AG09309 (cell line): Measurements from ENCODE around the gene SAC3D1.
"Not testable (repeated sequence)": the region's sequence is repeated elsewhere in the genome, so short reads cannot be mapped to it uniquely, and the experiment has no call there.

Experiments
- DNase-seq: peaks from one replicate; pipeline ENCODE4 v3.0.0-alpha.2; 2010; ENCODE audit warnings: low read depth
- H3K4me3 ChIP-seq: 2 replicates; pipeline ENCODE4 v1.5.1; 2011; ENCODE audit warnings: mild to moderate bottlenecking, low read depth, low read length, moderate library complexity; ENCODE audit not compliant: control insufficient read depth
- CTCF ChIP-seq: IDR thresholded peaks from 2 replicates; pipeline ENCODE4 v1.5.1; 2011; ENCODE audit warnings: mild to moderate bottlenecking, low read depth, low read length, inconsistent platforms; ENCODE audit not compliant: insufficient read depth, control insufficient read depth; ENCODE audit errors: missing control alignments

SAC3D1 gene

GRCh38 chr11:65021509-65021908 is 19.5 kb upstream of the SAC3D1 start:
- no peak for DNase-seq
- no peak for TF ChIP-seq CTCF

GRCh38 chr11:65023502-65023901 is 17.5 kb upstream of the SAC3D1 start:
- DNase-seq, H3K4me3 ChIP-seq: not testable (repeated sequence)

More at GRCh38 chr11:65021509-65021908, 19.5 kb upstream of the SAC3D1 start:
- H3K4me3 ChIP-seq = no peak overlapping the region

GRCh38 chr11:65026810-65027209 is 14.2 kb upstream of the SAC3D1 start:
- no peak for TF ChIP-seq CTCF
- DNase-seq = no peak
- H3K4me3 ChIP-seq = peak overlapping the region; percentile 78

GRCh38 chr11:65027213-65028067 is 13.6 kb upstream of the SAC3D1 start, which contains the start of gene SNX15:
TSS of gene SNX15 (plus strand) at chr11:65027439. CDS start at chr11:65027538, 99 bp downstream.
- peak; percentile 87 for DNase-seq
- H3K4me3 ChIP-seq = peak within 1 kb of the TSS; percentile 78
- peak; percentile 68 for TF ChIP-seq CTCF

- H3K4me3 ChIP-seq = no peak overlapping the region
- no peak for TF ChIP-seq CTCF
- DNase-seq = no peak
Observed at GRCh38 chr11:65032216-65032615, 8.8 kb upstream of the SAC3D1 start.

GRCh38 chr11:65034423-65034822 is 6.6 kb upstream of the SAC3D1 start:
- H3K4me3 ChIP-seq = no peak overlapping the region
- DNase-seq = no peak
- TF ChIP-seq CTCF = no peak

- TF ChIP-seq CTCF = no peak
- no peak overlapping the region for H3K4me3 ChIP-seq
- no peak for DNase-seq
Observed at GRCh38 chr11:65035579-65035978, 5.4 kb upstream of the SAC3D1 start.
